Measurements from ENCODE around the gene KCNF1.

Gene KCNF1

DNA sequence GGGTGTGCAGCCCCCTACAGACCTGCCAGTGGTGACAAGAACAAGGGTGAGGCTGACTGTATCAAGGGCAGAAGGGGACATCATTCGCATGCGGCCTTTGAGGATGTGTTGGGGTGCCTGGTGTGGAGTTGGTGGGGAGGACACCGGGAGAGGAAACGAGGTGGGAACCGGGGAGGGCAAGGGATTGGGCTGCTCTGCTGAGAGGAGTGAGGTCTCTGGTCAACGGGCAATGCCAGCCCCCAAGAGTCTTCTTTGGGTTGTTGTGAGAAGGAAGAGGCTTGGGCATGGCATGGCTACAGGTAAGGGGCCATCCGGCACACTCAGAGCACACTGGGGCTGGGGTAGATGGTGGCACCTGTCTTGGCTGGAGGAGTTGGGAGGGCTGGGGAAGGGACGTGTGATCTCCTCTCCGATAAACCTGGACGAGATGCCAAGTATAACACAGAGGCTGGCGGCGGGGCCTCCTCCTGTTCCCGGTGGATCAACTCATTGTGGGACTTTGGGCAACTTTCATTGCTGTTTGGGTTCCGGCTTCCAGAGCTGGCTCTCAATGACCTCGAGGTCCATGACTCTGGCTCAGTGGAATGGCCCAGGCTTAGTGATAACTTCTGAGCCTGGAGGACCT, 37.0 kb downstream of the KCNF1 start:
- H3K27ac ChIP-seq (ENCODE audit: low read length) = no peak overlapping the region
- H3K9me3 ChIP-seq (replicated peaks; ENCODE audit: insufficient read depth, low read length) = no peaks in the 10 kb centered on the region
- no peaks in the 10 kb centered on the region for H3K4me1 ChIP-seq (ENCODE audit: low read length)
- H3K4me3 ChIP-seq (ENCODE audit: low read length) = no peak overlapping the region
- no peak overlapping the region for H3K9ac ChIP-seq (ENCODE audit: low read length)
- no peak overlapping the region for H2AFZ ChIP-seq (ENCODE audit: low read length)
- H3K9me2 ChIP-seq (replicated peaks; ENCODE audit: insufficient read depth, low read length) = no peaks in the 10 kb centered on the region
- no peaks in the 10 kb centered on the region for H3K79me2 ChIP-seq (ENCODE audit: low read length)
- H4K20me1 ChIP-seq (ENCODE audit: insufficient read depth, low read length) = no peaks in the 10 kb centered on the region
- DNase-seq = no peak
- no peaks in the 10 kb centered on the region for H3K27me3 ChIP-seq (replicated peaks; ENCODE audit: insufficient read depth, low read length)
- H3K36me3 ChIP-seq (replicated peaks; ENCODE audit: insufficient read depth, low read length) = no peaks in the 10 kb centered on the region
- H3K4me2 ChIP-seq (ENCODE audit: low read depth, low read length) = no peak overlapping the region
- no peaks in the 10 kb centered on the region for H3F3A ChIP-seq (ENCODE audit: insufficient read depth, low read length)
- TF ChIP-seq, protein P1, sequence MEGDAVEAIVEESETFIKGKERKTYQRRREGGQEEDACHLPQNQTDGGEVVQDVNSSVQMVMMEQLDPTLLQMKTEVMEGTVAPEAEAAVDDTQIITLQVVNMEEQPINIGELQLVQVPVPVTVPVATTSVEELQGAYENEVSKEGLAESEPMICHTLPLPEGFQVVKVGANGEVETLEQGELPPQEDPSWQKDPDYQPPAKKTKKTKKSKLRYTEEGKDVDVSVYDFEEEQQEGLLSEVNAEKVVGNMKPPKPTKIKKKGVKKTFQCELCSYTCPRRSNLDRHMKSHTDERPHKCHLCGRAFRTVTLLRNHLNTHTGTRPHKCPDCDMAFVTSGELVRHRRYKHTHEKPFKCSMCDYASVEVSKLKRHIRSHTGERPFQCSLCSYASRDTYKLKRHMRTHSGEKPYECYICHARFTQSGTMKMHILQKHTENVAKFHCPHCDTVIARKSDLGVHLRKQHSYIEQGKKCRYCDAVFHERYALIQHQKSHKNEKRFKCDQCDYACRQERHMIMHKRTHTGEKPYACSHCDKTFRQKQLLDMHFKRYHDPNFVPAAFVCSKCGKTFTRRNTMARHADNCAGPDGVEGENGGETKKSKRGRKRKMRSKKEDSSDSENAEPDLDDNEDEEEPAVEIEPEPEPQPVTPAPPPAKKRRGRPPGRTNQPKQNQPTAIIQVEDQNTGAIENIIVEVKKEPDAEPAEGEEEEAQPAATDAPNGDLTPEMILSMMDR (IDR thresholded peaks at IDR 0.05; ENCODE audit: low read length) = no peak
- TF ChIP-seq EZH2phosphoT487 (IDR thresholded peaks at IDR 0.05; ENCODE audit: low read length) (no peak), EZH2 (optimal IDR thresholded peaks at IDR 0.05; ENCODE audit: low read depth, low read length) (no peak)

DNA sequence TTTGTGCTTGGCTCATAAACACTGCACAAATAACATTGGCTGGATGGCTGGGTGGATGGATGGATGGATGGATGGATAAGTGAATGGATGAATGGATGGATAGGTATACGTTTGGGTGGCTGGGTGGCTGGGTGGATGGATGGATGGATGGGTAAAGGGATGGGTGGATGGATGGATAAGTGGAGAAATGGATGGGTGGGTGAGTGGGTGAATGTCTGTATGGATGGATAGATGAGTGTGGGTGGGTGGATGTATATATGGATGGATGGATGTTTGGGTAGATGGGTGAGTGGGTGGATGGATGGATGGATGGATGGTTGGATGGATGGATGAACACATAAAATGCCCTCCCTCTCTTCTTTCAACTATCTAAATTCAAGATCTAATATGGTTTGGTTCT, 38.1 kb downstream of the KCNF1 start:
- Histone ChIP-seq H3K9me3 (replicated peaks; ENCODE audit: insufficient read depth, low read length) (no peaks in the 10 kb centered on the region), H3K9ac (ENCODE audit: low read length) (no peak overlapping the region), H3K79me2 (ENCODE audit: low read length) (no peaks in the 10 kb centered on the region), H2AFZ (ENCODE audit: low read length) (no peak overlapping the region), H3K4me2 (ENCODE audit: low read depth, low read length) (no peak overlapping the region), H3K27me3 (replicated peaks; ENCODE audit: insufficient read depth, low read length) (no peaks in the 10 kb centered on the region), H3K4me1 (ENCODE audit: low read length) (no peaks in the 10 kb centered on the region), H3K9me2 (replicated peaks; ENCODE audit: insufficient read depth, low read length) (no peaks in the 10 kb centered on the region), H3F3A (ENCODE audit: insufficient read depth, low read length) (no peaks in the 10 kb centered on the region), H3K27ac (ENCODE audit: low read length) (no peak overlapping the region), H3K4me3 (ENCODE audit: low read length) (no peak overlapping the region), H4K20me1 (ENCODE audit: insufficient read depth, low read length) (no peaks in the 10 kb centered on the region), H3K36me3 (replicated peaks; ENCODE audit: insufficient read depth, low read length) (no peaks in the 10 kb centered on the region)
- no peak for DNase-seq
- TF ChIP-seq, protein P1 (IDR thresholded peaks at IDR 0.05; ENCODE audit: low read length) = no peak
- TF ChIP-seq EZH2phosphoT487 (IDR thresholded peaks at IDR 0.05; ENCODE audit: low read length) = no peak
- no peak for TF ChIP-seq EZH2 (optimal IDR thresholded peaks at IDR 0.05; ENCODE audit: low read depth, low read length)

DNA sequence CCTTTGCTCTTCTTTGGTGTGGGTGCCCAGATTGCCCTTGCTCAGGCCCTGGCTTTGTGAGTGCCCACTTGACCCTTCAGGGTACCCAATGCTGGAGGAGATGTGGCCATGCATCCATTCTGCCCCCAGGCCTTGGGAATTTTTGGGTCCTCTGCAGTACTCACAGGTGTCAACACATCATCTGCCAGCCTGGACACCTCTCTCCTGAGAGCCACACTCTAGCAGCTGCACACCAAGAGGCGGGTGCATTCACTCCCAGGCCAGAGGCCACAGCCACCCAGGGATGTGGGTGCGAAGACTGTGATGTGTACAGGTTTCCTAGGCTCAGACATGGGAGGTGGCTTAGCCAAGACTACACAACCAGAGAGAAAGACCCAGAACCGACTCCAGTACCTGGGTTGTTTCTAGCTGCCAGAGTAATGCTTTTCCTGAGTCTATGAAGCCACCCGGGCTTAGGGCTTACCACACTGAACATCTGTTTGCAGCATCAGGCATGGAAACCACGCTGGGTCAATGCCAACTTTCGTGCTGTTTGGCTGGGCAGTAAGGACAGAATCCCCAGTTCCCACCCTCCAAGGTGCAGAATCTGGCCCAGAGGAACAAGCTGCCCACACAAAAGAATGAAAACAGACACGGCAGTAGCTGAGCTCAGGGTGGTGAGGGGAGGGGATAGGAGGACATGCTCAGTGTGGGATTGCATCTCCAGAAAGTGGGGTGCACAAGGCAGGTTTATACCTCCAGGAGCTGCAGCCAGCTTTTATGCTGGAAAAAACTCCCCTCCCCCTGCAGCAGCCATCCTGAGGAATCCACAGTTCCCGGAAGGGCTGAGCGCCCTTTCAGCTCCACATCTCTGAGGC, 40.1 kb downstream of the KCNF1 start:
- Histone ChIP-seq H3F3A (ENCODE audit: insufficient read depth, low read length) (no peaks in the 10 kb centered on the region), H3K36me3 (replicated peaks; ENCODE audit: insufficient read depth, low read length) (no peaks in the 10 kb centered on the region), H3K9ac (ENCODE audit: low read length) (no peak overlapping the region), H2AFZ (ENCODE audit: low read length) (no peak overlapping the region), H3K79me2 (ENCODE audit: low read length) (no peaks in the 10 kb centered on the region), H3K27me3 (replicated peaks; ENCODE audit: insufficient read depth, low read length) (no peaks in the 10 kb centered on the region), H3K4me1 (ENCODE audit: low read length) (no peaks in the 10 kb centered on the region), H3K9me3 (replicated peaks; ENCODE audit: insufficient read depth, low read length) (no peaks in the 10 kb centered on the region), H4K20me1 (ENCODE audit: insufficient read depth, low read length) (no peaks in the 10 kb centered on the region), H3K27ac (ENCODE audit: low read length) (no peak overlapping the region), H3K9me2 (replicated peaks; ENCODE audit: insufficient read depth, low read length) (no peaks in the 10 kb centered on the region), H3K4me2 (ENCODE audit: low read depth, low read length) (no peak overlapping the region), H3K4me3 (ENCODE audit: low read length) (no peak overlapping the region)
- TF ChIP-seq EZH2phosphoT487 (IDR thresholded peaks at IDR 0.05; ENCODE audit: low read length) = no peak
- TF ChIP-seq, protein P1 (IDR thresholded peaks at IDR 0.05; ENCODE audit: low read length) = no peak
- TF ChIP-seq EZH2 (optimal IDR thresholded peaks at IDR 0.05; ENCODE audit: low read depth, low read length) = no peak
- no peak for DNase-seq
